NOMO-1 treated with dmso at 0.1 percent for 144 hours (cell line): ENCODE measurements around the gene PLIN5.
A peak's percentile ranks its signal among the peaks of the same experiment; 100 is the strongest.

Source experiments
- DNase-seq: peaks from one replicate; lab custom pipeline; 2025; ENCODE audit not compliant: unreplicated experiment; lab: John Stamatoyannopoulos, UW

The PLIN5 gene, protein sequence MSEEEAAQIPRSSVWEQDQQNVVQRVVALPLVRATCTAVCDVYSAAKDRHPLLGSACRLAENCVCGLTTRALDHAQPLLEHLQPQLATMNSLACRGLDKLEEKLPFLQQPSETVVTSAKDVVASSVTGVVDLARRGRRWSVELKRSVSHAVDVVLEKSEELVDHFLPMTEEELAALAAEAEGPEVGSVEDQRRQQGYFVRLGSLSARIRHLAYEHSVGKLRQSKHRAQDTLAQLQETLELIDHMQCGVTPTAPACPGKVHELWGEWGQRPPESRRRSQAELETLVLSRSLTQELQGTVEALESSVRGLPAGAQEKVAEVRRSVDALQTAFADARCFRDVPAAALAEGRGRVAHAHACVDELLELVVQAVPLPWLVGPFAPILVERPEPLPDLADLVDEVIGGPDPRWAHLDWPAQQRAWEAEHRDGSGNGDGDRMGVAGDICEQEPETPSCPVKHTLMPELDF

DNA sequence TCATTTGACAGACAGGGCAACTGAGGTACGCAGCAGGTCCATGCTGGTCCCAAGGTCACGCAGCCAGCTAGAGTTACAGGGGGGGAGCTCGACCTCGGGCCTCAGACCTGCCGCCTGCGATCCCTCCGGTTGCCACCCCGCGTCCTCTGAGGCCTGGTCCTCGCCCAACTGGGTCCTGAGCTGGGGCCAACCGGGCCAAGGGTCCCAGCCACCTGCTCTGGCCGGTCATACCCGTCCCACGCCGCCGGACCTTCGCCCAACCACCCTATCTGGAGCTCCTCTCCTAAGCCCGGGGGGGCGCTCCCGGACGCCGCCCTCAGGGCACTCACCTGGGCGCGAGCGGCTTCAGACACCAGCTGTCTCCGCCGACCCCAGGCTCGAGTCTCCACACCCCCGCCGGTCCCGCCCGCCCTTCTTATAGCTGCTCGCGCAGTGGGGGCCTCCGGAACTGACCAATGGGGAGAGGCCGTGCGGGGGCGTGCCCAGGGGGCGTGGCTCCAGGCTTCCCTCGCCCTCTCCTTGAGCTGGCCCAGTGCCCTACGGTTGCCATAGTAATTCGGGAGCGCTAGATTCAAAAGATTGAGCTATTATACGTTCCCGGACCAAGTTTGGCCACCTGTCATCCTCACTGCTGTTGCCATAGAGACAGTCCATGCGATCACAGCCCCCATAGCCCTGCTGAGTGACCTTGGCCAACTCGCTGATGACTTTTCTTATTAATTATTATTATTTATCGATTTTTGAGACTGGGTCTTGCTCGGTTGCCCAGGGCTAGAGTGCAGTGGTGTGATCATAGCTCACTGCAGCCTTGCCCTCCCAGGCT is at the start of gene PLIN5:
TSS of gene PLIN5 (minus strand) at position 389 of the 823 bp plus-strand sequence. CDS start 1,150 bp downstream, outside the sequence.
- no peak for DNase-seq

DNA sequence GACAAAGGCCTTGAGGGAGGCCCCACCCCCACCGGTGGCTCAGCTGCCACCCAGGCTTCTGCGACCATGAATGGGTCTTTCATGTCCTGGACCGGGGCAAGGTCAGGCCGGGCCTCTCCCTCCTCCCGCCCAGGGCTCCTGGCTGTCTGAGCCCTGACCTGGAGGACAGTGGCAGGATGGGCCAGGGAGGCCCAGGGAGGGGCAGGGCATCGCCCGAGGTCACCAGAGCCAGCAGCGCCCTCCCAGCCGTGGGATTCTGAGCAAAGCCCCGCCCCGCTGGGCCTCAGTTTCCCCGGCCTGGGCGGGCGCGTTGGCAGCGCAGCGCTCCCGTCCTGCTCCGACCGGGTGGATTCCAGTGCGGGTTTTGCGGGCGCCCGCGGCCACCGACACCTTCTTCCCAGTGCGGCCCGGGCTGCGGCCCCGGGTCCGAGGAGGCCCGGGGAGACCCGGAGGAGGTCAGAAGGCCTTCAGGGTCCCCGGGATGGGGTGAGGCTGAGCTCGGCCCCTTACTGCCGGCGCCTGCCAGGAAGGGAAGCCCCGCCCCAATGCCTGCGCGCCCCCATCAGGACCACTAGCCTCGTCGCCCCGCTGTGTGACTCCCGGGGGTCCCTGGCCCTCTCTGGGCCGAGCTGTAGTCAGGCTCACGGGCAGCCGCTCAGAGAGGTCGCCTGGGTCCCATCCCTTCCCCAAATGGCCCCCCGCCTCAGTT is 49.1 kb upstream of the PLIN5 start:
- DNase-seq = no peak

DNA sequence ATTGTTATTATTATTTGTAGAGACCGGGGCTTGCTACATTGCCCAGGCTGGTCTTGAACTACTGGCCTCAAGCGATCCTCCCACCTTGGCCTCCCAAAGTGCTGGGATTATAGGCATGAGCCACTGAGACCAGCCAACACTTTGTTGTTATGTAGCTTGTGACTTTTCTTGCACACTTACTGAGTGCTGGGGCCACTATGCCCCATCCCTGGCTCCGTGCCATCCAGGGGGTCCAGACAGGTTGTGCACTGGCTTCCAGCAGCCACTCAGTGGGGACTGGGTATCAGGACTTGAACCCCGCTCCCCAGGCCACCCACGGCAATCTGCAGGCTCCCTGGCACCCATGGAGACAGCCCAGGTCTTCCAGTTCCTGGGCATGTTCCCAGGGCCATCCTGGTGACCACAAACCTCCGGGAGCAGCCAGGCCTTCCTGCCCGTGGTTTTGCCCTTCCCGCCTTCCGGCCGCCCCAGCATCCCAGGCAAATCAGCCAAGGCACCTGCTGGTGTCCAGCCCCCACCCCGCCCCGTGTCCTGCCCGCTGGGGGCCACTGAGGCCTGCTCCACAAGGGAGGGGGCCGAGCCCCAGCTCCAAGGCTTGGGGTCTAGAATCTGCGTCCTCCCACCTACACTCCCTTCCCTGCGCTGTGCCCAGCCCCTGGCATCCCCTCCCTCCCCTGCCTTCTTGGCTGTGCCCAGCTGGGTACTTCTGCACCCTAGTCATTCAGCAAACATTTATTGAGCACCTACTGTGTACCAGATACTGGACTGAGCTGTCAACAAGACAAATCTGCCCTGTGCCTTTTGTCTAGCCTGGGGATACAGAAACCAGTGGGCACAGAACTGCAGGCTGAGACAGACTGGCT is 48.2 kb upstream of the PLIN5 start:
- DNase-seq = no peak

DNA sequence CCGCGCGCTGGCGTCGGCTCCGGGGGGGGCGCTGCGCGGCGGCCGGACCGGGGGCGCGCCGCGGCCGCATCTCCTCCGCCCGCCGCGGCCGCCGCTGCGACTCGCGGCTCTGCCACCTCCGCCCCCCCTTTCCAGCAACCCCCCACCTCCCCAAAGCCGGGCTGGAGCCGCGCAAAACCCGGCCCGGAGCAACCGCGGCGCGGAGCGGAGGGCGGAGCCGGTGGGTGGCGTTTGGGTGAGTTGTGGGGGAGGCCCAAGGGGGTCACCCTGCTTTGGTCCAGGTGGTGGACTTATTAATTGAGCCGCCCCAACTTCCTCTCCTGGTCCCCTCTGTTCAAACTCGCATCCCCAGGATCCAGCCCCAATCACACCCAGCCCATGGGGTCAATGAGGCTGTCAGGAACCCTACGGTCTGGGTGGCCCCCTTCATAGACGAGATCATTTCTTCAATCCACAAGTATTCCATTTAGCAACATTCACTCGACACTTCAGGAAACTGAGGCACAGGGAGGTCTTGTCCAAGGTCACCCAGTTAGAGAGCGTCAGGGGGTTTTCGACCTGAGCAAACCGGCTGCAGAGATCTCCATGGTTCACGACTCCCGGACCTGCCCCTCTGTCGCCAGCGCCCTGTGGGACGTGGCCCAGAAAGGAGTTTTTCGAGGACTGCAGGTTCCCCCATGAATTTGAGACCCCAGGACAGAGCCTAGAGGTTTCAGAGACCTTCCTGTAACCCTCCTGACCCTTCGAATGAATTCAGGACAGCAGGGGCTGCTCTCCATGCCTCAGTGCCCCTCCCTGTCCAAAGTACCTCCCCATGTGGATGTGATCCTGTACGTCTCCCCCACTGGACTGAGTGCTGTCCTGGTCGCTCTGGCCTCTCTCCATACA is 46.9 kb upstream of the PLIN5 start:
- DNase-seq = no peak

DNA sequence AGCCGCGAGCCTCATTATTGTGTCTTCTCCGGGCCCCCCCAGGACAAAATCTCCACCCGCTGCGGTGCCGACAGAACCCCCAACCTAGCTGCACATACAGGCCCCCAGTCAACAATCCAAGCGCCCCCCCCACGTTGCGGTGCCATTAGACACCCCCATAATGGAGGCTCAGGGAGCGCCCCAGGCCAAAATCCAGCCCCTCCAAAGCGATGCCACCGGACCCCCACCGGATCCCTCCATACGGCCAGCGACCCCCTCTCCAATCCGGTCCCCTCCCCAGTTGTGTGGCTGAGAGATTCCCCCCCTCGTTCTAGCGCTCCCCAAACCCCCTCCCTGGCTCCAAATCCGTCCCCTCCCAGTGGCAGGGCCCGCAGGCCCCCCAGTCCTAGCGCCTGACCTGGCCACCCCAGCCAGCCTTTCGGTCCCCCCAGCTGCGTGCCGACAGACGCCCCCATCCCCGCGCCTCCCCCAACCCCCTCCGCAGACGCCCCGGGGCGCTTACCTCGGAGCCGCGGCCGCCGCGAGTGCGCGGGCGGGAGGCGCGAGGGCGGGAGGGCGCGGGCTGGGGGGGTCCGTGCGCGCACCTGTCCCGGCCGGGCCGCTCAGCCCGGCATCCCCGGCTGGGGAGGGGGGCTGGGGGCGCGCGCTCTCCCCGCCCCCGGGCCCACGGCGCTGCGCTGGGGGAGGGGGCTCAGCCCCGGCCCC is 46.1 kb upstream of the PLIN5 start:
- no peak for DNase-seq

DNA sequence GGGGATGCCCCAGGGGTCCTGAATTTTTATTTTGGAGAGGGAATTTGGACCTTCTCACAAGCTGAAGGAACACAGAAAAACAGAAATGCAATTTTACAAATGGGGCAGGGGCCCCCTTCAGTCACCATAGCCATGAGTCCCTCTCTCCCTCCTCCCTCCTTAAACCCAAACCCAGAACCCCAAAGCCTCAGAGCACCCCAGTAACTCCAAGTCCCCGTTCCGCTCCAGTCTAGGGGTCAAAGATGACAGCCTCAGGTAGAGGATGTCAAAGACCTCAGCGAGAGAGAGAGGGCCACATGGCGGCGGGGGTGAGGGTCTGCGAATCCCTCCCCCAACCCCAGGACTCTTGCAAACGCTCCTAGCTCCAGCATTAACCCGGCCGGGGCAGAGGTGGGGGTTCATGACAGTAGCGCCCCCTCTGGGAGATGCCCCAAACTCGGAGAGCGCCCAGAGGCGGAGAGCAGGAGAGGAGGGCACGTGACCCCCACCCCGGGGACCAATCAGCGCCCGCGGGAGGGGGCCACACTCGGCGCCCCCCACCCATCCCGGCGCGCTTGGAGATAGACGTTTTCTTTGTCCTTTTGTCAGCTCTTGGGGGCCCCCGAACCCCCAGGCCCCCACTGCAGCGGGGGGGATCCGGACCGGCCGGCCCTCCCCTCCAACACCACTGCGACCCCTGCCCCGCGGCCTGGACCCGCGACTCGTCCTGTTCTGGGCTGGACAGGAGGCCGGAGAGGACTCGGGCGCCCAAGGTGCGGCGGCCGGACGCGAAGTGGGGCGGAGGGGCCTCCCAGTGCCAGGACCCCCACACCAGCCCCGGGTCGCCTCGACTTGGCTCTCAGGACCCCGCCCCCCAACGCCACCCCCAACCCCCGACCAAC is 45.2 kb upstream of the PLIN5 start:
- DNase-seq = no peak

DNA sequence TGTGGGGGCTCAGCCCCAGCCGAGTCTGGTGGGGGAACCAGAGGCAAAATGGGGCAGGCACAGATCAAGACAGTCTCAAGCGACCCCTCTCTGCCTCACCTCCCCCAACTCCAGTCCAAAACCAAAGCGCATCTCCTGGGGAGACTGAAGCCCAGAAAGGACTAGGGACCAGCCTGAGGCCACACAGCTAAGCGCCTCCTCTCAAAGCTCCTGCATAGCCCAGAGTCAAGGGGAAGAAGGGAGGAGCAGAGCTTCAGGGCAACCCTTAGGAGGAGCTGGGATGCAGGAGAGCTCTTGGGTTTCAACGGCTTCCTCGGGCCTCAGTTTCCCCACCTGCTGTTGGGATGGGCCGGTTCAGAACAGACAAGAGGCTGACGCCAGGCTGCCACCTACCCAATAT is 44.4 kb upstream of the PLIN5 start:
- no peak for DNase-seq

DNA sequence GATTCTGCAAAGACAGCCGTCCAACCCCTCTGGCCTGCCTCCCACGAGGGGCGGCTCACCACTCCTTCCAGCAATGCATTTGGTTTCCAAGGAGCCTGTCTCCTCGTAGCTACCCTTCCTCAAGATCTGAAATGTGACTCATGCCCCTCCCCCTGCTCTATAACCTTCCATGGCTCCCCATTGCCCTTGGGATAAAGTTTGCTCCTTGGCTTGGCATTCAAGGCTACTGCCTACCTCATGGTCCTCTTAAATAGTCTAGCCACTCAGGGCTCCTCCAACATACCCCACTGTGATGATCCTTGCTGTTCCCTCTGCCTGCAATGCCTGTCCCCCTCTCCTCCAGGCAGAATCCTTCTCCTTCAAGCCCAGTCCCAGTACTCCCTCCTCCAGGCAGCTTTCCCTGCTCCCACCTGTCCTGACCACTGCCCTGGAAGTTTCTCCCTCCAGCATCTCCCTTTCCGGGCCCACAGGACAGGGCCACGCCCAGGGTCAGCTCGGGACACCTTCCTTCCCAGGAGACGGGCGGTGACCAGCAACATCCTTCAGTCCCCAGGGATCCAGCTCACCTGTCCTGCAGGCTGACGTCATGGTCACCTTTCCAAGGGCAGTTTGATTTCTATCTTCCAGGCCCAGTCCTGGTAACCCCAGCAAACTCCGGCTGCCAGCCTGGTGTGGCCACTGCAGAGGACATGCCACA is 43.7 kb upstream of the PLIN5 start:
- no peak for DNase-seq

DNA sequence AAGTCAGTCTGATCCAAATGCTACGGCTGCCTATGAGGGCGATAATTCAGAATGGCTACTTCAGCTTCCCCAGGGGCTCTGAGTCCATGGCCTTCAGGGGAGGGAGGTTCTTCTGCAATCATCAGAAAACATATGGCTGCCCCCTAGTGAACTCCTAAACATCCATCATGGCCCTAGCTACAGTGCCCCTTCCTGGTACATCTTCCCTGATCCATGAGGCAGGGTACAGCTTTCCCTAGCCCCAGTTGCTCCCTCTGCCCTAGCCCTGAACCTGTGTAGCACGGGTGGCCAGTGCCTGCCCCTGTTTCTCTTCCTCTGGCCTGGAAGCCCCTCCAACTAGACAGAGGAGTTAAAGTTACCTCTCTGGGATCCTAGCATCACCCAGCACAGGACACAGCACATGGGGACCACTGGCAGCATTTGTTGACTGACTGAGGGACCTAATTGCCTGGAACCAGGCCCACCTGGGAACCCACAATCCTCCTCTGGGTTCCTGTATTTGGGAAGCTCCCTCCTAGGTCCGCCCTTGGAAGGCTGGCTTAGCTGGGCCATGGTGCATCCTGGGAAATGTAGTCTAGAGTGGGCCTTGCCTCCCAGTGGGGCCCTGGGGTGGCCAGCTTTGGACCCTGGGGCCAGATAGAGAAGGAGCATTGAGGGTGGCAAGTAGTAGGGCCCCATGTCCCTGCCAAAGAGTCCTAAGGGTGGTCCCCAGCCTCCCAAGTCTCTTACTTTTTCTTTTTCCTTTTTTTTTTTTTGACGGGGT is 42.2 kb upstream of the PLIN5 start:
- DNase-seq = no peak

DNA sequence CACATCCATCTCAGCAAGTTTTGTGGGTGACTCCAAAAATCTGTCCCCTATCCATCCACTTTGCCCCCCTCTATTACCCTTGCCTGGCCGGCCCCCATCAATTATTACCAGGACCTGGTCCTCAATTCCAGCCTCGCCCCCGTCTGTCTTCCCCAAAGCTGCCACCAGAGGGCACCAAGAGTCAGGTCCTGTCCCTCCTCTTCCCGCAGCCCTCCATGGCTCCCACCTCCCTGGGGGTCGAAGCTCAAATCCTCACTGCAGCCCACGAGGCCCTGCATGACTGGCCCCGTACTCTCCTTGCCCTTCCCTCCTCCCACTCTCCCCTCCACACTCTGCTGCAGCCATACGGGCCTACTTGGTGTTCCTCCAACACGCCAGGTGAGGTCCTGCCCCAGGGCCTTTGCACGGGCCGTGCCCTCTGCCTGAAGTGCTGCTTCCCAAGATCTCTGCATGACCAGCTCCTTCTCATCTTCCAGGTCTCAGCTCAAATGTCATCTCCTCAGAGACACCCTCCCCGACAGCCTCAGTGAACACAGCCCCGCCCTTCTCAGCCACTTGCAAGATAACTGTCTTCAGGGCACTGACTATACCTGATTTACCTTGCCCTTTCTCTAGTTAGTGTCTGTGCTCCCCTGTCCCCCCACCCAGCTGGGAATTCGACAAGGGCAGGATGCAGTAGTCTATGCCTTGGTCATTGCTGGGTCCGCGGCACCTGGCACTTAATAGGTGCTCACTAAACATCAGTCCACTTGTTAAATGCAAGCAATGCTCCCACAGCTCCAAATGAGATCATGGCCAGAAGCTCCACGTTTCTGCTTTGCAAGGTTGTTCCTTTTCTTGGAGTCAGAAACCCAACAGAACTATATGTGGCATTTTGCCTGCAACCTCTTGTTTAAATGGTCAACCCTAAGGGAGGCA is 41.3 kb upstream of the PLIN5 start:
- no peak for DNase-seq

DNA sequence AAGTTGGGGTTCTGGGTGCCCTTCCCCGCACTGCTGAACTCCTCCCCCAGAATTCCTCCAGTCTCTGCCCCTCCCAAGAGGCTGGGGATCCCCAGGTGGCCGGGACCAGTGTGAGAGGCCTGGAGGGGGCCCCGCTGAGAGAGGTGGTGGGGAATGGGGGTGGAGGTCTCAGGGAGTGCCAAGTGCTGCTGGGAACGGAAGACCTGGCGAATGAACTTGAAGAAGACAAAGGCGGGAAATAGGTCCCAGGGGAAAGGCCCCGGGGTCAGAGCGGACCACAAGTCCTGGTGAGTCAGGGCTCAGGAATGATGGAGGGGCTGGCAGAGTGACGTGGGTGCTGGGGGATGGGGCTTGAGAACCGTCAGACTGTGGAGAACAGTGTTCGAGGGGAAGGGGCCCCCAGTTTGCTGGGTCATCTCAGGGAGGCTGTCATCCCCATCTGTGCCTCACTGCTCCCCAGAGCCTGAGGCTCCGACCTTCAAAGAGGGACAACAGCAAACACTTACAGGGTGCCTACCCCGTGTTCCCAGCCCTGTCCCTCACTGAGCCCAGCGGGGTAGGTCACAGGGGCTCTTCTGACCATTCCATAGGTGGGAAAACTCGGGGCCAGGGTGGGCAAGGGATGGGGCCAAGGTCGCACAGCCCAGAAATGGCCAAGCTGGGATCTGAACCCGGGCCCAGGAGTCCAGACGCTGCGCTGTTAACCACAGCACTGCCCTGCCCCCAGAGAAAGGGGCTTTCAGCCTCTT is 40.4 kb upstream of the PLIN5 start:
- DNase-seq = peak; percentile 37

DNA sequence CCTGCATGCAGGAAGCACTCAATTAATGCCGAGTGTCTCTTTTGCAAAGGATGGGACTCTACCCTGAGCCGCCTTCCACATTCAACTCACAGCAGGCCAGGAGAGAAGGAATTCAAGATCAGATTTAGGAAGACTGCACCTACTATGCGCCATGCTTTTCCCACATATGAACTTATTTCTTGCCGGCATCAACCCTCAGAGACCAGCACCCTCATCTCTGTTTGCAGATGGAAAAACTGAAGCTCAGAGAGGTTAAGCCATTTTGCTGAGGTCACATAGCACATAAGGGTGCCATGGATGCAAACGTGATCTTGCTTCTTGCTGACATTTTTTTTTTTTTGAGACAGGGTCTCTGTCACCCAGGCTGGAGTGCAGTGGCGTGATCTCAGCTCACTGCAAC is 38.7 kb upstream of the PLIN5 start:
- DNase-seq = no peak

DNA sequence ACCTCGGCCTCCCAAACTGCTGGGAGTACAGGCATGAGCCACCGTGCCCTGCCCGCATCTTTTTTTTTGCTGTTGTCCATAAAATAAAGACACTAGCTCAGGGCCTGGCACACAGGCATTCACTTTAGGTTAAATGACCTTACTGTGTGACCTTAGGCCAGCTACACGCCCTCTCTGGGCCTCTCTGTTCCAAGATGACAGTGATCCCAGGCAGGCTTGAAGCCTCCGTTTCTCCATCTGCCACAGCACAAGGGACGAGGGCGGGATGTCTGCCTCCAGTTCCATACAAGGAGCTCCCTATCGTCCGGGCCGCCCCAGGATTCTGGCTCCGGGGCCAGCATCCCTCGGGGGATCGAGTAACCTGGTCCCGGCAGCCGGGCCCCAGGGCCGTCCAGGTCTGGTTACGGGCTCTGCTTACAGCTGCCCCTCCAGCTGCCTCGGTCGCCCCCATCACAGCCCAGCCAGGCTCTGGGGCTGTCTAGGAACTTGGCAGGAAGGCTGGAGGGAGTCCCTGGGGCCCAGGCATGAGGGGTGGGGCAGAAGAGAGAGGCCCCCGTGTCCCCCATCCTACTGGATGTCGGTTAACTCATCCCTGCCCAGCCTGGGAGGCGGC is 36.4 kb upstream of the PLIN5 start:
- no peak for DNase-seq

DNA sequence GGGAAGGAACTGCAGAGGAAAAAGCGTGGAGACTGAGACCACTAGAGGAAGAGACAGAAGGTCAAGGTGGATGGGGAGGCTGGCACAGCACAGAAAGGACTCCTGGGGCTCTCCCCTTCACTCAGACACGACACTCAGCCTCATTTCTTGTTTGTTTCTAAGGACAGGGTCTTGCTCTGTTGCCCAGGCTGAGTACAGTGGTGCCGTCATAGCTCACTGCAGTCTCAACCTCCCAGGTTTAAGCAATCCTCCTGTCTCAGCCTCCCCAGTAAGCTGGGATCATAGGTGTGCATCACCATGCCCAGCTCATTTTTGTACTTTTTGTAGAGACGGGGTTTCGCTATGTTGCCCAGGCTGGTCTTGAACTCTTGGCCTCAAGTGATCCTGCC is 35.9 kb upstream of the PLIN5 start:
- DNase-seq = no peak

DNA sequence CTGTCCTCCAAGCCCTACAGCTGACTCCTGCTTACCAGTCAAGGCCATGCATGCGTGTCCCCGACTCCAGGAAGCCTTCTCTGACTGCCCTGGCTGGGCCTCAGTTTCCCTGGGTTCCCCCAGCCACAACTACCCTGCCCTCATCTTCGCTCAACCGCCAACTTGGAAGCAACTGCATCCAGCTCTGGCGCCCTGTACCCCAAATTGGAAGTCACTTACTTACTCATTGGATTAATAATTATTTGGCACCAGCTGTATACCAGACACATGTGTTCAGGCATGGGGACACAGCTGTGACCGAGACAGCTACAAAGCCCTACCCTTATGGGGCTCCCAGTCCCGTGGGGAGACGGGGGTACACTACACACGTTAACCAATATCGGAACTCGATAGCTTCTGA is 35.4 kb upstream of the PLIN5 start:
- no peak for DNase-seq
